Stimulated activated CD4-positive, alpha-beta T cell treated with anti-CD3 and anti-CD28 coated beads, Interleukin-2, amount 100 ng/mL, for 48 hours (primary cell): ENCODE data around the gene CHCHD5.
A peak's percentile ranks its signal among the peaks of the same experiment; 100 is the strongest.
"Not testable (repeated sequence)": the region's sequence is repeated elsewhere in the genome, so short reads cannot be mapped to it uniquely, and the experiment has no call there.

Experiments used
- DNase-seq, 2 donors: peaks; one replicate each; pipeline ENCODE4 v3.0.0-alpha.2; 2020

Gene CHCHD5, protein sequence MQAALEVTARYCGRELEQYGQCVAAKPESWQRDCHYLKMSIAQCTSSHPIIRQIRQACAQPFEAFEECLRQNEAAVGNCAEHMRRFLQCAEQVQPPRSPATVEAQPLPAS

DNA sequence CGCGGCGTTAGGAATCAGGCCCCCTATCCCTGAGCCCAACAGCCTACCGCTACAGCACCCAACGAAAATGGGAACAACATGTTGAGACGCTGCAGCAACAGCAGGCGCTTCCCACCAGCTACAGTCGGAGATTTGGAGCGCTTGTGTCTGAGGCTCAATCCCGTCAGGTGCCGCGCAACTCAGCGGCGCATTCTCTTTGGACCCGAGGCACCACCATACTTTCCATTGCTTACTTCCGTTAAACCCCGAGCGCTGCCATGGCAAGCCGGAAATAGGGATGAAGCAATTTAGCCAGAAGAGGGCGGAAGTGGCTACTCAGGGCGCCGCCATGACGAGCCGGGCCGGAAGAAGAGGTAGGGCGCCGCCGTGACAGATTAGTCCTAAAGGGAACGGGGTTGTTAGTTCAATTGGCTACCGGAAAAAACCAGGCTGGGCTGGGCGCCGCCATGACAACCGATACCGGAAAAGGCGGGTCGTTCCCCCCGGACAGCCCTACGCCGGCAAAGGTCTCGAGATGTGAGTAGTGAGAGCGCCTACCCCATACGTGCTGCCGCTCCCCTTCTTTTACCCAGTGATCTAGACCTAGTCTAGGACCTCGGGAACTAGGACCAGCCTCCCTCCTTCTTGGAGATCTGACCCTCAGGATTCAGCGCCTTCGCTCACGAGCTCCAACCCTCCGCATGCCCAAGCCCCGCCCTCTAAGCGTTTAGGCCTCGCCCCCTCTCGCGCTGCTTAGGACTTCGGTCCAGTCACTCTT, at the start of gene CHCHD5:
Gene CHCHD5 (plus strand): TSS at position 476 of the 757 bp plus-strand sequence. CDS start 39 bp downstream, at position 515.
- DNase-seq: peak; percentile 83 to 85

DNA sequence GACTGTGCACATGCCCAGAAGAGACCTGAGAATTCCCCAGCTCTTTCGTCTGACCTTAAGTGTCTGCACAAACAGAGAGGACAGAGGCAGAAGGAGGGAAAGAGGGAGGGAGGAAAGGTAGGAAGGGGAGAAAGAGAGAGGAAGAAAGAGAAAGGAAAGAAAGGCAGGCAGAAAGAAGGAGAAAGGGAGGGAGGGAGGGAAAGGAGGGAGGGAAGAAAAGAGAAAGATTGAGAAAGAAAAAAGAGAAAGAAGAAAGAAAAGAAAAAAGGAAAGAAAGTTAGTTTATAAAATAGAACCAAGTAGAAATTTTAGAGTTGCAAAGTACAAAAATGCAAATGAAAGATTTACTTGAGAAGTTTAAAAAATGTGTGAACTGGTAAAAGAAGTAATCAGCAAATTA, 49.6 kb upstream of the CHCHD5 start:
- no peak for DNase-seq

DNA sequence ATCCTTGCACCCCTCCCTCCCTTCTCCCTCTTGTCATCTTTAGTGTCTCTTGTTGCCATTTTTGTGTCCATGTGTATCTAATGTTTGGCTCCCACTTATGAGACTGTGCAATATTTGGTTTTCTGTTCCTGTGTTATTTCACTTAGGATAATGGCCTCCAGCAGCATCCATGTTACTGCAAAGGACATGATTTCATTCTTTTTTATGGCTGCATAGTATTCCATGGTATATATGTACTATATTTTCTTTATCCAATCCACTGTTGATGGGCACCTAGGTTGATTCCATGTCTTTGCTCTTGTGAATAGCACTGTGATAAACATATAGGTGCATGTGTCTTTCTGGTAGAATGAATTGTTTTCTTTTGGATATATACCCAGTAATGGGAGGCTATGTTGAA, 47.7 kb upstream of the CHCHD5 start:
- not testable (repeated sequence) for DNase-seq

DNA sequence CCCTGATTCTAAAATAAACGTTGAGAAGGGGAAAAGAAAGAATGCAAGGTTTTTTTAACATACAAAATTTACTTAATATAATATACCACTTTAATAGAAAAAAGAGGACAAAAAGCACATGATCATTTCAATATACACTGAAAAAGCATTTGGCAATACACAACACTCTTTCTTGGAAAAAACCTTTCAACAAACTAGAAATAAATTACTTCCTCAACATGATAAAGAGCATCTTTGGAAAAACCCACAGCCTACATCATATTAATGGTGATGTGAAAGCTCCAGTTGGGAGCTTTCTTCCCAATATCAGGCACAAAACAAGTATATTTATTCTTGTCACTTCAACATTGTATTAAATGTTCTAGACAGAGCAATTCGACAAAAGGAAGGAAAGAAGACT, 45.1 kb upstream of the CHCHD5 start:
- no peak for DNase-seq

DNA sequence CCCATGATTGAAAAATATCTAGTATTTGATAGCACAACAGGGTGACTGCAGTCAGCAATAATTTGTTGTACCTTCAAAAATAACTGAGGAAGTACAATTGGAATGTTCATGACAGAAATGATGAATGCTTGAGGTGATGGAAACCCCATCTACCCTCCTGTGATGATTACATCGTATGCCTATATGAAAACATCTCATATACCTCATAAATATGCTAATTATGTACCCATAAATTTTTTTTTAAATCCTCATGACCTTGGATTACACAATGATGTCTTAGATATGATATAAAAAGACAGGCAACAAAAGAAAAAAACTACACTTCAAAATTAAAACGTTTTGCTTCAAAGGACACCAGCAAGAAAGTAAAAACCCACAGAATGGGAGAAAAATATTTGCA, 43.5 kb upstream of the CHCHD5 start:
- DNase-seq: no peak

DNA sequence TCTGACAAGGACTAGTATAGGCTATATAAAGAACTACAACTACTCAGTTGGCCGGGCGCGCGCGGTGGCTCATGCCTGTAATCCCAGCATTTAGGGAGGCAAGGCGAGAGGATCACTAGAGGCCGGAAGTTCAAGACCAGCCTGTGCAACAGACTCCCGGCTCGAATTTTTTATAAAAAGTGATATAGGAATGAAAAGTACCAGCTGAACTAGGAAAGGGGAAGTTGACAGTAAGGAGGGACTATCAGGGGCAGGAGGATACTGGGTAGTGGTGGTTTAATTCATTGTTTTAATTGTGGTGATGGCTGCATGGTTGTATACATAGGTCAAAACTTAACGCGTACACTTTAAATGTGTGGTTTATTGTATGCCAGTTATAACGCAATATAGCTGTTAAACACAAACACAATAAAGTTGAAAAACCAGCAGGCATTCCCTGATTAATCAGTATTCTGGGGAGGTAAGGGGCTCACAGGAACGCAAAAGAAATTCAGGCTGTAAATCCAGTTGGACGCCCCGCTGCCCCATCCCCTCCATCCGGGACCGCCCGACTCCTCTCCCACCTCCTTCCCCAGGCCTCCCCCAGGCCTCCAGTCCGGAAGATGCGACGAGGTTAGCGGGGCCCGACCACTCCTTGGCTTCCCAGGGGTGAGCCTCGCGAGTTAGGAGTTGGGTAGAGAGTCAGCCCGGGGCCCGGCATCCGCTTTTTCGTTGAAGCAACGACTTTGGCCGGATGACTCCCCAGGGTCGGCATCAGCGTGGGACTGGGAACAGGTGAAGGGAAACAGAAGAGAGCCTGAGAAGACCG, 42.9 kb upstream of the CHCHD5 start:
- peak in 1 of 2 donors; percentile 63 for DNase-seq

DNA sequence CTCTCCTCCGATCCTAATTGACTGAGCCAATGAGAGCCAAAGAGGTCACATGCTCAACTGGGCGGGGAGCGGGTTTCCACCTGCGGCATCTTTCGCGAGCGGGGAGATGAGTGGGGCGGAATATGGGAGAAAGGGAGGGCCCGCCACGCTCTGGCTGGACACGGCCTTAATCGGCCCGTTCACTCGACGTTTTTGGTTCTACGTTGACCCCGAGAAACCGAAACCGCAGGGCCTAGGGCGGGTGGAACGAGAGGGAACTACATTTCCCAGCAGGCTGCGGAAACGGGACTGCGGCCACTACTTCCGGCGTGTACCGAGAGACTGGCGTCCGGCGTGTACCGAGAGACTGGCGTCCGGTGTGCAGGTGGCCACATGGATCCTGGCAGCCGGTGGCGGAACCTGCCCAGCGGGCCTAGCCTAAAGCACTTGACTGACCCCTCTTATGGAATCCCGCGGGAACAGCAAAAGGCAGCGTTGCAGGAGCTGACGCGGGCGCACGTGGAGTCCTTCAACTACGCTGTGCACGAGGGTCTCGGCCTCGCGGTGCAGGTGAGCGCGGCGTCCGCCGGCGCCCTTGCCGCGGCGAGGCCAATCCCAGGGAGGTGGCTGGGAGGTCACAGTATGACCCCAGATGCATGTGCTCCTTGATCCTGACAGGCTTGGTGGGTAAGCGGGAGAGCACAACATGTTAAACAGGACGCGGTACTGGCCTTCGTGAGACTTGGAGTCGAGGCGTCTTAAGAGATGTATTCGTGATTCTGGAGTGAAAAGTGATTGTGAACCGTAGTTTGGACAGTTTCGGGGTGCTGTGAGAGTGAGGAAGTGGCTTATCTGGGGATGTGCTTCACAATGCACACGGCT, 42.1 kb upstream of the CHCHD5 start, which contains the start of gene POLR1B:
Gene POLR1B (plus strand): TSS at position 343 of the 861 bp plus-strand sequence. CDS start 30 bp downstream, at position 373.
- DNase-seq: peak; percentile 64 to 66

DNA sequence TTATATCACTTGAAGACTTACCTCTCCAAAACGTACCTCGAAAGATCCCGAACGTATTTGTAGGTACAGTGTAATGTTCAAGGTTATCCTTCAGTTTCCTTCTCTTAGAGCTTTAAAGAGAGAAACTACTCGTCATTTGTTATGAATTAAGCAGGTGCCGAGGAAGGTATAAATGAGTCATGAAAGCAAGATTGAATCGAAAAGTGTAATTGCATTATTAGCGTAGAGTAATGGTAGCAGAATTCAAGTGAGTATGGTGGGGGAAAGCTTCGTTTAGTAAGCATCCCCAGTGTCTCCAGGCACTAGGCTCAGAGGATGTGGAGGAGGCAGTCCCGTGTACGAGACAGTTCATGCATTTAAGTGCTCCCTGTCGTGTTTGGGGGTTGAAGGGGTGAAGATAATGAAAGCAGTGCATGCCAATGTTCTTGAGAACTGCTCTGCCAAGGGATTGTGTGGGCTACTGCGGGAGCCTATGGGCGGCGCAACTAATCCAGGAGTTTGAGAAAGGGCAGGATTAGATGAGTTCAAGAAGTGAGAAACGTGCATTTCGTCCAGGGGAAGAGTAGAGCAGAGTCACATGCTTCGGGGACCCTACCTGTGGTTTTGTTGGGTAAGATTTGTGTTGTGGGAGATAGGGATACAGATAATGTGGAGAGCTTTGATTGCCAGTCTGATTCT, 41.3 kb upstream of the CHCHD5 start:
- DNase-seq: no peak

DNA sequence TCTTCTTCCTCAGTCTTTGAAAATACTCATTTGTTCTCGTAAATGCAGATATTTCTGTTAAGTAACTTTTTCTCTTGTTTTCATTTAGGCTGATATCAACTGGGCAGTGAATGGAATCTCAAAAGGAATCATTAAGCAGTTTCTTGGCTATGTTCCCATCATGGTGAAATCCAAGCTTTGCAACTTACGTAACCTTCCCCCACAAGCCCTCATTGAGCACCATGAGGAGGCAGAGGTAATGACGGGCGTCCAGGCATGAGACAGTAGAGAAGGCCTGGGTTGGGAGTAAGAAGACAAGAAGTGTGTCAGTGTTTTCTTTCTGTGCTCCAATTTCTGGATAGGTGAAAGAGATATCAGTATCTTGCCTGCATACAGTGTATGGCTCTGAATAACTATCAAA, 37.1 kb upstream of the CHCHD5 start:
- DNase-seq: no peak

DNA sequence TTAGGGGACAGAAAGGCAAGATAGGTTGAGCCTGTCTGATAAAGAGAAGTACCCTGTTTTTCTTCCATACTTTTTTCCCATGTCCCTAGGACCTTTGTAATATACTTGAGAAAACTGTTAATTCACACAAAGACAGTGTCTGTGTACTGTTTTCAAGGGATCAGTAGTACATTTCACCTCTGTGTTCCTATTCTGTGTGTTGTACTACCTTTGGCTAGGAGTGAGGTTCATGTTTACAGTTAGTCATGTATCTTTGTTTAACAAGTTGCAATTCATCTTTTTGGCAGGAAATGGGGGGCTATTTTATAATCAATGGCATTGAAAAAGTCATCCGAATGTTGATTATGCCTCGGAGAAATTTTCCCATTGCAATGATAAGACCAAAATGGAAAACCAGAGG, 35.4 kb upstream of the CHCHD5 start:
- DNase-seq: no peak

DNA sequence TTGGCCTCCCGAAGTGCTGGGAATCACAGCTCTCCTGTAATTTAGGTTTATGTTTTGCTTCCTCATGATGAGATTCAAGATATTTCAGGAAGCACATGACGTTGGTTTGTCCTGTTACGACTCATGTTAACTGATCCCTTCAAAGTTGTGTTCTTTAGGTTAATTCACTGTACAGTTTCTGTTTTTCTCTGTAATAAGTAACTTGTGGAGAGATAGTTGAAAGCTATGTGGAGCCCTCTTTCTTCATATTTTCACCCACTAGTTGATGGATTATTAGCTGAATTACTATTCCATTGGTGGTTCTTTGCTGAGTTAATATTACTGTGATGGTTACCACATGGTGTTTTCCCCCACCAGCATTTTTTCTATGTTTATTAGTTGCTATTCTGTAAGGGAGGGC, 18.3 kb upstream of the CHCHD5 start:
- no peak for DNase-seq

DNA sequence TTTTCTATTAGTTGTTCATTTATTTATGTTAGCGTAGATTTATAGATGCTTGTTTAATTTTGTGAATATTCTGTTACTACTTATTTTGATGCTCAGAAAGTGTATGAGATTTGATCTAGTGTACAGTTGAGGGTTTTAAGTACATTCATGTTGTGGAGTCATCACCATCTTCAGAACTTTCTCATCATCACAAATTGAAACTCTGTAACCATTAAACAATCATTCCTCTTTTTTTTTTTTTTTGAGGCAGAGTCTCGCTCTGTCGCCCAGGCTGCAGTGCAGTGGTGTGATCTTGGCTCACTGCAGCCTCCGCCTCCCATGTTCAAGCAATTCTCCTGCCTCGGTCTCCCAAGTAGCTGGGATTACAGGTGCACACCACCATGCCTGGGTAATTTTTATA, 17.9 kb upstream of the CHCHD5 start:
- not testable (repeated sequence) for DNase-seq

DNA sequence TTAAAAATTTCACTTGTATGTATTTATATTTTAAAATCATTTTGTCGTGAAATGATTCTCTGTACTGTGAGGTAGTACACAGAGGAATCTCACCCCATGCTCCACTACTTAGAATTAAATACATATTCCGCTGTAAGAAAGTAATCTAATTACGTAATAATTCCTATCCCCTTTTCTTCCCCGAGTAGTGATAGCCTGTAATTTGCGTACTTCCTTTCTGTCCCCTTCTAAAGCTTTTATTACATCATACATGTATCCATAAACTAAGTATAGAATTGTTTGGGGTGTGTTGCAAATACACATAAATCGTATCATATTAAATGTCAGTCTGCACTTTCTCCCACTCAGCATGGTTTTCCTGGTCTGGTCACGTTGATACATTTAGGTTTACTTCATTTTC, 12.4 kb upstream of the CHCHD5 start:
- DNase-seq: no peak

DNA sequence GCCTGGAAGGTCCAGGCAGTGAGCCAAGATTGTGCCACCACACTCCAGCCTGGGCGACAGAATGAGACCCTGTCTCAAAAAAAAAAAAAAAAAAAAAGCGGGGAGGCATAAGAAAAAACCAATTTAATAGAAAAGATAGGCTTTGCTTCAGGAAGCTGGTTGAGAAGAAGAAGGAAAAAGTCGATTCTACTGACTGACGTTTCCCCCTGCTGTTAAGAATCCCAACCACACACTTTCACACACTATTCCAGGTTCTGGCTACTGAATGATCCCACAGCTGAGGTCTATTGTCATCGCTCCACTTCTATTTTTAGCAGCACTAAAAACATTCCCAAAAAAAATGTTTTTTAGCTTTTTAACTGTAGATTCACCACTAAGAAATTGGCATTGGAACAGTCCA, 6.7 kb upstream of the CHCHD5 start:
- no peak for DNase-seq

DNA sequence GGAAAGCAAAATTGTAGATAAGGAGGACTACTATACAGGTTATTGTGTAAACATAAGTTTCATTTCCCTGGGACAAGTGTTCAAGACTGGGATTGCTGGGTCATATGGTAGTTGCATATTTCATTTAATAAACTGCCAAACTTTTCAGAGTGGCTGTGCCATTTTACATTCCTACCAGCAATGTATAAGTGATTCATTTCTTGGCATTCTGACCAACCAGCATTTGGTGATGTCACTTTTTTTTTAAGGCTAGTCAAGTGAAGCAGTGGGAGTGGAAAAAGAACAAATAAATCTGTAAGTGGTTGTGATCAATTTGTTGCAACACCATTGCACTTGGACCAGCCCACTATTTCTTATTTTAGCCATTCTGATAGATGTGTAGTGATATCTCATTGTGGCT, 5.2 kb upstream of the CHCHD5 start:
- DNase-seq: no peak

DNA sequence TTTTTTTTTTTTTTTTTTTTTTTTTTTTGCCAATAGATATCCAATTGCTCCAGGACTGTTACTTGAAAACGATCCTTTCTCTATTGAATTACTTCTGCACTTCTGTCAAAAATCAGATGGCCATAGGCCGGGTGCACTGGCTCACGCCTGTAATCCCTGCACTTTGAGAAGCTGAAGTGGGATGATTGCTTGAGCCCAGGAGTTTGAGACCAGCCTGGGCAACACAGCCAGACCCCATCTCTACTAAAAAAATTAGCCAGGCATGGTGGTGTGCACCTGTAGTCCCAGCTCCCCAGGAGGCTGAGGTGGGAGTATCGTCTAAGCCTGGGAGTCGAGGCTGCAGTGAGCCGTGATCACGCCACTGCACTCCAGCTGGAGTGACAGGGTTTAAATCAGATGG, 4.3 kb upstream of the CHCHD5 start:
- no peak for DNase-seq

DNA sequence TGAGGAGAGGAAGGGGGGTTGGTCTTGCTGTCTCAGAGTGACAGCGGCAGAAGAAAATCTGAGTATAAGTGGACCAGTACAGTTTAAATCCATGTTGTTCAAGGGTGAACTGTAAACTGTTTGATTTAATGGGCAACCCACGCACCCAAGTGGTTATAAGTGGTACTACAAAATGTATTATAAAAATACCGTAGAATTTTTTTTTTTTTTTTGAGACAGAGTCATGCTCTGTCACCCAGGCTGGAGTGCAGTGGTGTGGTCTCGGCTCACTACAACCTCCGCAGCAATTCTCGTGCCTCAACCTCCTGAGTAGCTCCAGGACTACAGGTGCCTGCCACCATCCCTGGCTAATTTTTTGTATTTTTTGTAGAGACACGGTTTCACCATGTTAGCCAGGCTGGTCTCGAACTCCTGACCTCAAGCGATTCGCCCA, 2.1 kb upstream of the CHCHD5 start:
- peak in 1 of 2 donors; percentile 15 for DNase-seq

DNA sequence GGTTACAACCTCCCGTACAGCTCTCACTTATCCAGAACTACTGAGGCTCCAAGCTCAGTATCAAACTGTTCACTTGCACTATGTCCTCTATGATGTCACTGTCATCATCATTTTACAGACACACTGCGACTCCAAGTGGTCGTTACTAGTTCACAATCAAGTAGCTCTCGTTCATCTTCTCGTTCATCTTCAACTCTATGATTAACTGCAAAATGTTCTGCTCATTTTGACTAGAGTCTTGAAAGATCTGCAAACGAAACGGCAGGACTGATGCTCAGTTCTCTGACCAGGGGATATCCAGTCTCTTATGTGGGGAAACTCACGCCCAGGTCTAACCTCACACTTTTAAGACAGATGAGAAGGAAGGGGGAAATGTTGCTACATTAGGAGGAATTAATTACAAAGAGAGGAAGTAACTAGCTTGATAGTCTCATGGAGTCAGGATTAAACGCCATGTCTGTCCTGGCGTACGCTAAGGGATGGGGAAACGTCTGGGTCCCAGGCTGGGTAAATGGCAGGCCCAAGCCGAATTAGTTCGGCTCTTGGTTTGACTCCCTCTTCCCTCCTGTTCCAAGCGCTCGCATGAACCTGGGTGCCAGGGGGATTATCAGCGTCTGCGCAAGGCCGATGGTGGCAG, 794 bp upstream of the CHCHD5 start:
- DNase-seq: no peak

DNA sequence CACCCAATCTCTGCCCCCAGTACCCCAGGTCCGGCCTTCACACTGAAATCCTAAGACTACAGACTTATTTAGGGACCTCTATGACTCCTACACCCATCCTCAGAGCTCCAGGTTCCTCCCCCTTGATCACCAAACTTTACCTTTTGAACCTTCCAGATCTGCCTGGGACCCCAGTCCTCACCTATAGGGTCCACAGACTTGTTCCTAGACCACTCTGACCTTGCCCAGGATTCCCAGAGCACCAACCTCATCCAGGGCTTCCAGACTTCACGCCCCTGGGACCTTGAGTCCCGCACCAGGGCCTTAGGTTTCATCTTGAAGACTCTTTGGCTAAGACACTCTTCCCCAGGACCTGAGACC, 462 bp downstream of the CHCHD5 start:
- no peak for DNase-seq

DNA sequence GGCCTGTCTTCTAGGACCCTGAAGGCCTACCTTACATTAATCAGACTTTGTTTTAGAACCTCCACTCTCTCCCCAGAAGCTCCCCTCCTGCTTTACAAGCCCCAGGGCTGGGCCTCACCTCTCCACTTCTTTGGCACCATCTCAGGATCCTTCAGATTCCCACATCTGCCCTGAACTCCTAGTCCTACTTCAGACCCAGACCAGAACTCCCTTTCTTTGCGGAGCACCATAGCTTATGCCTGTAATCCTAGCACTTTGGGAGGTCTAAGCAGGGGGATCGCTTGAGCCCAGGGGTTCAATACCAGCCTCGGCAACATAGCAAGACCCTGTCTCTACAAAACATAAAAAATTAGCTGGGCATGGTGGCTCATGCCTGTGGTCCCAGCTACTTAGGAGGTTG, 991 bp downstream of the CHCHD5 start:
- DNase-seq: no peak

DNA sequence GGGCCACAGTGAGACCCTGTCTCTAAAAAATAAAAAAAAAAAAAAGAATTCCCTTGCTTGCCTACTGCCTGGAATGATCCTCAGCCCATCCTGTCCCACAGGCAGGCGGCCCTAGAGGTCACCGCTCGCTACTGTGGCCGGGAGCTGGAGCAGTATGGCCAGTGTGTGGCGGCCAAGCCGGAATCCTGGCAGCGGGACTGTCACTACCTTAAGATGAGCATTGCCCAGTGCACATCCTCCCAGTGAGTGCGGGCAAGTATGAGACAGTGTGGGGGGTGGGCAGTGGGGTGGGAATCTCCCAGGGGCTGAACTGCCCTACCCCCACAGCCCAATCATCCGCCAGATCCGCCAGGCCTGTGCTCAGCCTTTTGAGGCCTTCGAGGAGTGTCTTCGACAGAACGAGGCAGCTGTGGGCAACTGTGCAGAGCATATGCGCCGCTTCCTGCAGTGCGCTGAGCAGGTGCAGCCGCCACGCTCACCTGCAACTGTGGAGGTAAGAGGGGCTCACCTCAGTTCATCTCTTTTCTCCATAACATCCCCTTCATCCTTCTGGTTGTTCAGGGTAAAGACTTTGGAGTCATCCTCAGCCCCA, 1.6 kb downstream of the CHCHD5 start:
- DNase-seq: no peak
